Activated naive CD4-positive, alpha-beta T cell treated with anti-CD3 and anti-CD28 coated beads, Interleukin-2, amount 50 U/mL, for 24 hours (primary cell): ENCODE measurements around the gene POP7.
A peak's percentile ranks its signal among the peaks of the same experiment; 100 is the strongest.

Source experiments
- H3K27ac Mint-ChIP-seq: one replicate; pipeline ENCODE4 v1.8.0; 2021; ENCODE audit warnings: mild to moderate bottlenecking, mixed read lengths
- H3K27me3 Mint-ChIP-seq: one replicate; pipeline ENCODE4 v1.8.0; 2021; ENCODE audit warnings: mixed read lengths
- H3K36me3 Mint-ChIP-seq: one replicate; pipeline ENCODE4 v1.8.0; 2021; ENCODE audit warnings: mixed read lengths
- H3K4me1 Mint-ChIP-seq: one replicate; pipeline ENCODE4 v1.8.0; 2021; ENCODE audit warnings: mixed read lengths
- H3K4me3 Mint-ChIP-seq: one replicate; pipeline ENCODE4 v1.8.0; 2021; ENCODE audit warnings: mild to moderate bottlenecking, mixed read lengths
- H3K9me3 Mint-ChIP-seq: one replicate; pipeline ENCODE4 v1.8.0; 2021; ENCODE audit warnings: mixed read lengths

Gene POP7

GRCh38 chr7:100728196-100728595 lies 22.3 kb downstream of the POP7 start:
- H3K4me1 Mint-ChIP-seq = peaks cover 5% of the 10 kb centered on the region
- peaks cover 5% of the 10 kb centered on the region for H3K27me3 Mint-ChIP-seq
- no peaks in the 10 kb centered on the region for H3K9me3 Mint-ChIP-seq
- no peak overlapping the region for H3K4me3 Mint-ChIP-seq
- no peaks in the 10 kb centered on the region for H3K36me3 Mint-ChIP-seq
- no peak overlapping the region for H3K27ac Mint-ChIP-seq

- peaks cover 2% of the 10 kb centered on the region for H3K27me3 Mint-ChIP-seq
- no peaks in the 10 kb centered on the region for H3K9me3 Mint-ChIP-seq
- H3K4me1 Mint-ChIP-seq = peaks cover 6% of the 10 kb centered on the region
- no peak overlapping the region for H3K4me3 Mint-ChIP-seq
- no peak overlapping the region for H3K27ac Mint-ChIP-seq
- H3K36me3 Mint-ChIP-seq = no peaks in the 10 kb centered on the region
These were observed 24.3 kb downstream of the POP7 start for GRCh38 chr7:100730136-100730800.

GRCh38 chr7:100731937-100732636 lies 26.2 kb downstream of the POP7 start:
- Mint-ChIP-seq H3K27me3 (peaks cover 2% of the 10 kb centered on the region), H3K4me1 (peaks cover 5% of the 10 kb centered on the region), H3K36me3 (no peaks in the 10 kb centered on the region), H3K4me3 (no peak overlapping the region), H3K9me3 (no peaks in the 10 kb centered on the region), H3K27ac (no peak overlapping the region)

GRCh38 chr7:100735730-100736129 lies 29.8 kb downstream of the POP7 start:
- Mint-ChIP-seq H3K9me3 (no peaks in the 10 kb centered on the region), H3K27me3 (no peaks in the 10 kb centered on the region), H3K27ac (no peak overlapping the region), H3K4me1 (peaks cover 5% of the 10 kb centered on the region), H3K36me3 (no peaks in the 10 kb centered on the region), H3K4me3 (no peak overlapping the region)

- Mint-ChIP-seq H3K27ac (no peak overlapping the region), H3K4me1 (peaks cover 5% of the 10 kb centered on the region), H3K36me3 (no peaks in the 10 kb centered on the region), H3K4me3 (no peak overlapping the region), H3K9me3 (no peaks in the 10 kb centered on the region), H3K27me3 (no peaks in the 10 kb centered on the region)
These were observed 30.8 kb downstream of the POP7 start for GRCh38 chr7:100736671-100737070.

GRCh38 chr7:100739934-100740333 lies 34.0 kb downstream of the POP7 start:
- no peak overlapping the region for H3K4me3 Mint-ChIP-seq
- no peaks in the 10 kb centered on the region for H3K36me3 Mint-ChIP-seq
- peaks cover 2% of the 10 kb centered on the region for H3K27me3 Mint-ChIP-seq
- H3K4me1 Mint-ChIP-seq = no peaks in the 10 kb centered on the region
- no peak overlapping the region for H3K27ac Mint-ChIP-seq
- no peaks in the 10 kb centered on the region for H3K9me3 Mint-ChIP-seq

GRCh38 chr7:100744605-100745004 lies 38.7 kb downstream of the POP7 start:
- no peak overlapping the region for H3K4me3 Mint-ChIP-seq
- H3K36me3 Mint-ChIP-seq = no peaks in the 10 kb centered on the region

GRCh38 chr7:100745184-100745583 lies 39.3 kb downstream of the POP7 start:
- Mint-ChIP-seq H3K4me3 (peak overlapping the region; percentile 57), H3K9me3 (no peaks in the 10 kb centered on the region), H3K36me3 (no peaks in the 10 kb centered on the region), H3K27me3 (peaks cover 7% of the 10 kb centered on the region), H3K4me1 (no peaks in the 10 kb centered on the region), H3K27ac (no peak overlapping the region)

More at GRCh38 chr7:100744605-100745004, 38.7 kb downstream of the POP7 start:
- Mint-ChIP-seq H3K9me3 (no peaks in the 10 kb centered on the region), H3K4me1 (no peaks in the 10 kb centered on the region), H3K27me3 (peaks cover 7% of the 10 kb centered on the region), H3K27ac (no peak overlapping the region)

GRCh38 chr7:100752994-100753393 lies 47.1 kb downstream of the POP7 start:
- no peak overlapping the region for H3K27ac Mint-ChIP-seq
- H3K36me3 Mint-ChIP-seq = no peaks in the 10 kb centered on the region
- H3K9me3 Mint-ChIP-seq = no peaks in the 10 kb centered on the region
- no peaks in the 10 kb centered on the region for H3K4me1 Mint-ChIP-seq
- H3K27me3 Mint-ChIP-seq = peaks cover 4% of the 10 kb centered on the region
- H3K4me3 Mint-ChIP-seq = no peak overlapping the region

GRCh38 chr7:100753750-100754149 lies 47.8 kb downstream of the POP7 start:
- Mint-ChIP-seq H3K9me3 (no peaks in the 10 kb centered on the region), H3K4me1 (no peaks in the 10 kb centered on the region), H3K36me3 (no peaks in the 10 kb centered on the region), H3K4me3 (no peak overlapping the region), H3K27ac (no peak overlapping the region), H3K27me3 (peaks cover 4% of the 10 kb centered on the region)
